A673 (cell line): ENCODE data around the gene SARDH. TPM values are rescaled to one million over a fixed set of nuclear protein-coding genes. Genes with fewer than 3 reads are reported as not detected.

Experiments
- BruUV-seq: library from RNA; stranded (reverse); fragments of 400-500 nt; replicated peaks from 2 replicates; lab custom pipeline; 2021; lab: Mats Ljungman, UMichigan
- CTCF ChIA-PET: fragments of 300-600 bp; sonication (Branson Sonifier 250); formaldehyde crosslinking; loops from one replicate; lab custom pipeline; 2022; ENCODE audit warnings: antibody characterized with exemption; lab: Charles Lee
- POLR2A ChIA-PET: fragments of 300-600 bp; sonication (Branson Sonifier 250); formaldehyde crosslinking; loops from one replicate; lab custom pipeline; 2022; ENCODE audit warnings: antibody characterized with exemption; ENCODE audit not compliant: low non-redundant PET; lab: Charles Lee
- DNase-seq: peaks from one replicate; pipeline ENCODE4 v3.0.0-alpha.2; 2015; ENCODE audit warnings: low spot score
- H3K27ac ChIP-seq: fragments of 200-600 bp; sonication (generic); 2 replicates; pipeline ENCODE4 v1.5.1; 2016; ENCODE audit warnings: mixed run types, low read depth, mild to moderate bottlenecking, mixed read lengths, antibody characterized with exemption, low read length; ENCODE audit not compliant: poor library complexity, severe bottlenecking
- H3K27me3 ChIP-seq: fragments of 200-600 bp; sonication (generic); replicated peaks from 2 replicates; pipeline ENCODE4 v1.6.1; 2017; ENCODE audit warnings: mixed run types, low read depth, mild to moderate bottlenecking, mixed read lengths, antibody characterized with exemption, low read length; ENCODE audit not compliant: insufficient read depth, poor library complexity
- H3K36me3 ChIP-seq: fragments of 200-600 bp; sonication (generic); 2 replicates; pipeline ENCODE4 v1.6.1; 2016; ENCODE audit warnings: mixed run types, mild to moderate bottlenecking, mixed read lengths, antibody characterized with exemption, low read length; ENCODE audit not compliant: insufficient read depth, poor library complexity, severe bottlenecking
- H3K4me1 ChIP-seq: fragments of 200-600 bp; sonication (generic); 2 replicates; pipeline ENCODE4 v1.6.1; 2017; ENCODE audit warnings: mixed run types, mild to moderate bottlenecking, mixed read lengths, antibody characterized with exemption, low read length; ENCODE audit not compliant: insufficient read depth, poor library complexity, severe bottlenecking
- H3K4me3 ChIP-seq: fragments of 200-600 bp; sonication (generic); 2 replicates; pipeline ENCODE4 v1.5.1; 2016; ENCODE audit warnings: low read depth, mixed run types, mild to moderate bottlenecking, mixed read lengths, low read length; ENCODE audit not compliant: poor library complexity, severe bottlenecking
- H3K9me3 ChIP-seq: fragments of 200-600 bp; sonication (generic); 2 replicates; pipeline ENCODE4 v1.6.1; 2016; ENCODE audit warnings: mixed run types, low read depth, mild to moderate bottlenecking, mixed read lengths, antibody characterized with exemption, low read length; ENCODE audit not compliant: poor library complexity, severe bottlenecking
- EZH2 ChIP-seq: fragments of 200-600 bp; sonication (generic); IDR thresholded peaks from 2 replicates; pipeline ENCODE4 v1.6.1; 2017; ENCODE audit warnings: borderline replicate concordance, low read depth, mild to moderate bottlenecking, mixed read lengths, antibody characterized with exemption, low read length; ENCODE audit not compliant: poor library complexity, severe bottlenecking
- intact Hi-C: fragments of 100-400 bp; cut with micrococcal nuclease; formaldehyde crosslinking; loops from one replicate; pipeline ENCODE4 v1.10.0; 2022; ENCODE audit not compliant: unreplicated experiment
- total RNA-seq: library from RNA; stranded (reverse); gene quantifications from 2 replicates; pipeline ENCODE4 v1.2.3, GENCODE V29; 2021
- TF ChIP-seq, protein P1 (sequence below): fragments of 300-800, 200-600 bp; sonication (generic); conservative IDR thresholded peaks from 2 replicates; pipeline ENCODE4 v1.5.1; 2017; ENCODE audit warnings: low read depth, mild to moderate bottlenecking, antibody characterized with exemption, low read length, moderate library complexity, mixed read lengths

The SARDH gene
- total RNA-seq, 1 experiment from 2014 or later: 0.37 TPM

DNA sequence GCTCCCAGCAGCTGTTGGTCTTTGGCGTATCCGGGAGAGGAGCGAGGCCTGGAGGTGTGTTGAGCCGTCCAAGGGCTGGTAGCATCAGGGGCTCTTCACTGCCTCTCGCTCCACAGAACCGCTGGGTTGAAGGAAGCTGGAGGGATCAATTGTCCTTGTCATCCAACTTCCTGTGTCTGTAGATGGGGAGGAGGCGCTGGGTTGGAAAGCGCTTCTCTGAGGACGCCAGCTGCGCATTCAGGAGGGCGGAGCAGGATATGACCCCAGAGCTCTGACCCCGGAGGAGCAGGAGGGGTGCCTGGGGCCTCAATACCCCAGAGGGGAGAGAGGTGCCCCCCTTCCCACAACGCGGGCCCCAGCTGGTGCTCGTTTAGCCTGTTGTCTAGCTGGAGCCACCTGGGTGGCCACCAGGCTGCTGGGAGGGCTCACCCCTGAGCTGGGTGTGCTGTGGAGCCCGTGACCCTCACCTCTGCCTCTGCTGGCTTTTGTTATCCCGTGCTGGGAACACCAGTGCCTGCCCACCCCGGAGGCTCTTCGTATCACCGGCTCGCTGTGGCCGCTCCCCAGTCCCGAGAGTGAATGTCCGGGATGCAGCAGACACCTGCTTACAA lies 104.0 kb downstream of the SARDH start:
- no peak for TF ChIP-seq EZH2
- TF ChIP-seq, protein P1, sequence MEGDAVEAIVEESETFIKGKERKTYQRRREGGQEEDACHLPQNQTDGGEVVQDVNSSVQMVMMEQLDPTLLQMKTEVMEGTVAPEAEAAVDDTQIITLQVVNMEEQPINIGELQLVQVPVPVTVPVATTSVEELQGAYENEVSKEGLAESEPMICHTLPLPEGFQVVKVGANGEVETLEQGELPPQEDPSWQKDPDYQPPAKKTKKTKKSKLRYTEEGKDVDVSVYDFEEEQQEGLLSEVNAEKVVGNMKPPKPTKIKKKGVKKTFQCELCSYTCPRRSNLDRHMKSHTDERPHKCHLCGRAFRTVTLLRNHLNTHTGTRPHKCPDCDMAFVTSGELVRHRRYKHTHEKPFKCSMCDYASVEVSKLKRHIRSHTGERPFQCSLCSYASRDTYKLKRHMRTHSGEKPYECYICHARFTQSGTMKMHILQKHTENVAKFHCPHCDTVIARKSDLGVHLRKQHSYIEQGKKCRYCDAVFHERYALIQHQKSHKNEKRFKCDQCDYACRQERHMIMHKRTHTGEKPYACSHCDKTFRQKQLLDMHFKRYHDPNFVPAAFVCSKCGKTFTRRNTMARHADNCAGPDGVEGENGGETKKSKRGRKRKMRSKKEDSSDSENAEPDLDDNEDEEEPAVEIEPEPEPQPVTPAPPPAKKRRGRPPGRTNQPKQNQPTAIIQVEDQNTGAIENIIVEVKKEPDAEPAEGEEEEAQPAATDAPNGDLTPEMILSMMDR: no peak
- intact Hi-C loops: no loop called here
- Histone ChIP-seq H3K27me3 (no peaks in the 10 kb centered on the region), H3K36me3 (no peaks in the 10 kb centered on the region), H3K9me3 (no peaks in the 10 kb centered on the region), H3K4me1 (no peaks in the 10 kb centered on the region), H3K4me3 (no peak overlapping the region), H3K27ac (no peak overlapping the region)
- BruUV-seq: no TSS peak
- ChIA-PET CTCF (interaction anchor here (0.5 kb wide), 1 partner anchor 440 kb away, joined by 6 read pairs; no protein-coding TSS in a partner anchor), POLR2A (no interaction called here)
- no peak for DNase-seq

DNA sequence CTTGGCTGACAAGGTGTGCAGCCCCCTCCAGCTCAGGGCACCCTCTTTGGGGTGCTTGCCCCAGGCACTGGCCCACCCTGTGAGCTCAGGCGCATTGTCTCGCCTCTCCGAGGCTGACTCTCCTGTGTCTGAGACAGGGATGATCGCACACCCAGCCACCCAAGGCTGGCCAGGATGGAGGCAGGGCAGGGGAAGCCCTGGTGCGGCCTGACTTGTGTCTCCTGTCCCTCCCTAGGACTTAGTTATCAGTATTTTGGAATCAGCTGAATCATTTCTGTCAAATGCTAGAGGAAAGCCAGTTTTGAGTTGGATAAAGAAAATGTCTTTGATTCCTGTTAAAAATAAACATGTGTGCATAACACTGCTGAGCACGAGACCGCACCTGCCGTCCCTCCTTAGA lies 104.5 kb downstream of the SARDH start:
- TF ChIP-seq, protein P1: no peak
- no peak for TF ChIP-seq EZH2
- no peaks in the 10 kb centered on the region for H3K27me3 ChIP-seq
- H3K27ac ChIP-seq: no peak overlapping the region
- intact Hi-C loops: no loop called here
- no peaks in the 10 kb centered on the region for H3K9me3 ChIP-seq
- ChIA-PET POLR2A (no interaction called here), CTCF (no interaction called here)
- no peaks in the 10 kb centered on the region for H3K36me3 ChIP-seq
- H3K4me3 ChIP-seq: no peak overlapping the region
- no peak for DNase-seq
- no TSS peak for BruUV-seq
- H3K4me1 ChIP-seq: no peaks in the 10 kb centered on the region

DNA sequence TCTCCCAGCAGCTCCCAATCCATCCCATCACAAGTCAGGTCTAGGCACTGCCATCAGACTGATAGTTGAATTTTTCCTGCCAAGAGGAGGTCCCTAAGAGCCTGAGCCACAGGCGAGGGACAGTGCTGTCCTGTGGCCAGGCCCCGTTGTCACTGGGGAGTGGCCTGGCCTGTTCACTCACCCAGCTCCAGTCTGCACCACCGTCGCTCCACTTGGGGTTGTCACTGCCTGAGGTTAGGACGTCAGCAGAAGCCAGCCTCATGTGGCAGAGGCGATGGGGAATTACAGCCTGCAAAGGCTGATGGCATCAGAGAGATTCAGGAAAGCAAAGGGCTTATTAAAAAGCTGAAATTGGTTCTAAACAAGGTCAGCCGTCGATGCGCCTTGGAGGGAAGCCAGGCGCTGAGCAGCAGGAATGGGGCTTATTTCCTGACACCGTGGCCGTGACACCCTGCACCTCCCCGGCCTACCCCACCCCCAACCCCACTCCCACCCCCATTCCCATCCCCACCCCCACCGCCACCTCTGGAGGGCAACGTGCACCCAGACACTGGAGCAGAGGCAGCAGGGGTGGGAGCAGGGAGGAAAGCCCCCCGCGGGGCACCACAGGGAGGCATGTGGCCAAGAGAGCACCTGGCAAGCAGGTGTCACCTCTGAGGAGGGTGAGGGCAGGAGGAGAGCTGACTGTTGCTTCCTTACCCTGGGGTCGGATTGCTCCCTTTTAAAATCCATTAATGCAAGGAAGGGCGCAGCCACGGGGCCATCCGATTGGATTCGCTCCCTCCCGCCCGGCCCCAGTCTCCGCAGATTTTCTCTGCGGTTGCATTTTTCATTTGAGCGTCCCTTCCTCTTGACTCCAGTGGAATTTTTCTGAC lies 105.1 kb downstream of the SARDH start:
- H3K27ac ChIP-seq: no peak overlapping the region

More for the DNA sequence above, 105.1 kb downstream of the SARDH start:
- no peaks in the 10 kb centered on the region for H3K9me3 ChIP-seq
- no peaks in the 10 kb centered on the region for H3K27me3 ChIP-seq
- H3K4me3 ChIP-seq: no peak overlapping the region
- no TSS peak for BruUV-seq
- intact Hi-C loops: no loop called here
- ChIA-PET CTCF (no interaction called here), POLR2A (no interaction called here)
- TF ChIP-seq, protein P1: no peak
- TF ChIP-seq EZH2: no peak
- no peaks in the 10 kb centered on the region for H3K36me3 ChIP-seq
- H3K4me1 ChIP-seq: no peaks in the 10 kb centered on the region
- DNase-seq: no peak
